Measurements from ENCODE around the gene CCDC78.

DNA sequence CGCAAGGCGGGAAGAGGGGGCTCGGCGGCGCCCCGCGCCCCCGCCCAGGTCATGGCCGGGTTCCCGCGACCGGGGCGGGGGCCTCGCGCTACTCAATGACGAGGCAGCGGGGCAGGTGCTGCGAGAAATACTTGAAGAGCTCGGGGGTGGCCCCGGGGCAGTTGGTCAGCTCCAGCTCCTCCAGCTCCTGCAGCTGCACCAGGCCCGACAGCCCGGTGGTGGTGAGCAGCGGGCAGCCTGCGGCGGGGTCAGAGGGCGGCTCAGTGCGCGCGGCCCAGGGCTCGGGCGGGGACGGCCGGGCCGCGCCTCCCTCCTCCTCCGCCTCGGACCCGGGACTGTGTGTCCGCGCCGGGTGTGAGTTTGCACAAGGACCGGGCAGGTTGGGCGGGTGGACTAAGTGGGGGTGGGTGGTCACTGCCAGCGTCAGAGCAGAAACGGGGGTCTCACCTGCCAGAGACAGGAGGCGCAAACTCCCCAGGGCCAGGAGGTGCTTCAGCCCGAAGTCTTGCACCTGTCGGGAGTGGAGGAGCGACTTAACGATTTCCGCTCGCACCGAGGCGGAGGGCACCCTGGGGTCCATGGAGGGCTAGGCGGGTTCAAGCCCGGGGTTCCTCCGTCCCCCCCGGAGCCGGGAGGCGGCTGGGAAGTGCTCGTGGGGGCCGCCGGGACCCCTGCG, 31.9 kb downstream of the CCDC78 start:
- no peak for TF ChIP-seq POLR2AphosphoS5 (IDR thresholded peaks at IDR 0.05)
- TF ChIP-seq, protein P1, sequence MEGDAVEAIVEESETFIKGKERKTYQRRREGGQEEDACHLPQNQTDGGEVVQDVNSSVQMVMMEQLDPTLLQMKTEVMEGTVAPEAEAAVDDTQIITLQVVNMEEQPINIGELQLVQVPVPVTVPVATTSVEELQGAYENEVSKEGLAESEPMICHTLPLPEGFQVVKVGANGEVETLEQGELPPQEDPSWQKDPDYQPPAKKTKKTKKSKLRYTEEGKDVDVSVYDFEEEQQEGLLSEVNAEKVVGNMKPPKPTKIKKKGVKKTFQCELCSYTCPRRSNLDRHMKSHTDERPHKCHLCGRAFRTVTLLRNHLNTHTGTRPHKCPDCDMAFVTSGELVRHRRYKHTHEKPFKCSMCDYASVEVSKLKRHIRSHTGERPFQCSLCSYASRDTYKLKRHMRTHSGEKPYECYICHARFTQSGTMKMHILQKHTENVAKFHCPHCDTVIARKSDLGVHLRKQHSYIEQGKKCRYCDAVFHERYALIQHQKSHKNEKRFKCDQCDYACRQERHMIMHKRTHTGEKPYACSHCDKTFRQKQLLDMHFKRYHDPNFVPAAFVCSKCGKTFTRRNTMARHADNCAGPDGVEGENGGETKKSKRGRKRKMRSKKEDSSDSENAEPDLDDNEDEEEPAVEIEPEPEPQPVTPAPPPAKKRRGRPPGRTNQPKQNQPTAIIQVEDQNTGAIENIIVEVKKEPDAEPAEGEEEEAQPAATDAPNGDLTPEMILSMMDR (IDR thresholded peaks at IDR 0.05) = no peak
